Astrocyte (in vitro differentiated cells and primary cell): Measurements from ENCODE around the gene CNFN. TPM values are rescaled to one million over a fixed set of nuclear protein-coding genes. Genes with fewer than 3 reads are reported as not detected.

Source experiments
- DNase-seq: peaks from one replicate; pipeline ENCODE4 v3.0.0-alpha.2; 2010; ENCODE audit warnings: low read depth
- FAIRE-seq: peaks from 2 replicates; lab custom pipeline; 2011; peaks lifted over from hg19 to GRCh38; lab: Jason Lieb, UNC
- H2AFZ ChIP-seq: 2 replicates; pipeline ENCODE4 v1.6.0; 2012; ENCODE audit warnings: low read depth, low read length, inconsistent platforms
- H3K27ac ChIP-seq: 2 replicates; pipeline ENCODE4 v1.5.1; 2011; ENCODE audit warnings: low read depth, low read length, inconsistent platforms
- H3K27me3 ChIP-seq: 2 replicates; pipeline ENCODE4 v1.6.0; 2011; ENCODE audit warnings: low read length, inconsistent platforms; ENCODE audit not compliant: insufficient read depth
- H3K36me3 ChIP-seq: 2 replicates; pipeline ENCODE4 v1.5.1; 2011; ENCODE audit warnings: low read length, inconsistent platforms; ENCODE audit not compliant: insufficient read depth
- H3K4me1 ChIP-seq: 2 replicates; pipeline ENCODE4 v1.5.1; 2011; ENCODE audit warnings: low read length, inconsistent platforms; ENCODE audit not compliant: insufficient read depth
- H3K4me2 ChIP-seq: 2 replicates; pipeline ENCODE4 v1.6.0; 2012; ENCODE audit warnings: low read length, inconsistent platforms
- H3K4me3 ChIP-seq: 2 replicates; pipeline ENCODE4 v1.5.1; 2011; ENCODE audit warnings: low read depth, mild to moderate bottlenecking, low read length, inconsistent platforms; ENCODE audit not compliant: insufficient read depth
- H3K79me2 ChIP-seq: 2 replicates; pipeline ENCODE4 v1.6.0; 2012; ENCODE audit warnings: mild to moderate bottlenecking, low read length, inconsistent platforms; ENCODE audit not compliant: insufficient read depth
- H3K9ac ChIP-seq: 2 replicates; pipeline ENCODE4 v1.6.0; 2012; ENCODE audit warnings: mild to moderate bottlenecking, low read length, inconsistent platforms
- H3K9me3 ChIP-seq: 2 replicates; pipeline ENCODE4 v1.5.1; 2012; ENCODE audit warnings: low read depth, mild to moderate bottlenecking, low read length, inconsistent platforms; ENCODE audit not compliant: insufficient read depth
- H4K20me1 ChIP-seq: 2 replicates; pipeline ENCODE4 v1.6.0; 2012; ENCODE audit warnings: low read length, inconsistent platforms; ENCODE audit not compliant: insufficient read depth
- H3K27ac Mint-ChIP-seq: one replicate; pipeline ENCODE4 v1.8.0; 2021; ENCODE audit warnings: mild to moderate bottlenecking, mixed read lengths; ENCODE audit not compliant: unreplicated experiment
- H3K27me3 Mint-ChIP-seq: one replicate; pipeline ENCODE4 v1.8.0; 2021; ENCODE audit warnings: low read depth, mixed read lengths; ENCODE audit not compliant: unreplicated experiment
- H3K36me3 Mint-ChIP-seq: one replicate; pipeline ENCODE4 v1.8.0; 2021; ENCODE audit warnings: low read depth, mixed read lengths; ENCODE audit not compliant: unreplicated experiment
- H3K4me1 Mint-ChIP-seq: one replicate; pipeline ENCODE4 v1.8.0; 2021; ENCODE audit warnings: low read depth, mixed read lengths; ENCODE audit not compliant: unreplicated experiment
- H3K4me3 Mint-ChIP-seq: one replicate; pipeline ENCODE4 v1.8.0; 2021; ENCODE audit warnings: mild to moderate bottlenecking, moderate library complexity, mixed read lengths; ENCODE audit not compliant: unreplicated experiment
- H3K9me3 Mint-ChIP-seq: one replicate; pipeline ENCODE4 v1.8.0; 2021; ENCODE audit warnings: mild to moderate bottlenecking, mixed read lengths; ENCODE audit not compliant: unreplicated experiment
- EZH2 ChIP-seq: IDR thresholded peaks from 2 replicates; pipeline ENCODE4 v1.6.1; 2012; ENCODE audit warnings: mild to moderate bottlenecking, low read length, inconsistent platforms; ENCODE audit not compliant: insufficient read depth
- total RNA-seq: library from RNA; stranded (reverse); gene quantifications from 2 replicates; pipeline ENCODE4 v1.2.1, GENCODE V29; 2021
- TF ChIP-seq, protein P1 (sequence below): IDR thresholded peaks from 2 replicates; pipeline ENCODE4 v1.5.1; 2011; ENCODE audit warnings: low read depth, mild to moderate bottlenecking, inconsistent platforms, low read length, moderate library complexity; ENCODE audit not compliant: insufficient read depth

The CNFN gene
- total RNA-seq, 1 donor from 2014 or later: 0.61 TPM

DNA sequence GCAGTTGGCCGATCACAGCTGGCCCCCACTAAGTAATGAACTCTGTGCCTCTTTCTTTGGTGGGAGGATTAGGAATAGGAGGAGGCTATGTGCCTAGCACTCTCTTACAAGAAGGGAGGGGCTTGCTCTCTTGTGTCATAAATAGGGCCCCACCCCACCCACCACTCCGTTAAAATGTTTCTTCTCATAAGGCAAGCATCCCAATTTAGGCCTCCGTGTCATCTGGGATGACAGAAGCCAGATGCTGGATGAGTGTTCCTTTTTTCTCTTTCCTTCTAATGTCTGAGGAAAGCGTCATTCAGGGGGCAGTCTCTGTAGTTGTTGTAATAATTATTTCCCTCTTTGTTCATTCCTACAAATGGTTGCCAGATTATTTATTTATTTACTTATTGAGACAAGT, 37.2 kb upstream of the CNFN start, which contains the start of gene LIPE:
TSS of gene LIPE (minus strand) at position 76 of the 400 bp plus-strand sequence. CDS start 239 bp downstream, outside the sequence.
- Histone ChIP-seq H3K9ac (no peak within 1 kb of the TSS), H3K27ac (no peak within 1 kb of the TSS), H3K36me3 (no peaks in the 10 kb centered on the region), H3K4me3 (no peak within 1 kb of the TSS), H3K27me3 (peaks cover 2% of the 10 kb centered on the region), H3K4me1 (peaks cover 10% of the 10 kb centered on the region), H3K9me3 (peaks cover 6% of the 10 kb centered on the region), H3K79me2 (no peaks in the 10 kb centered on the region), H3K4me2 (no peak within 1 kb of the TSS), H2AFZ (no peak within 1 kb of the TSS), H4K20me1 (no peaks in the 10 kb centered on the region)
- Mint-ChIP-seq H3K4me3 (no peak within 1 kb of the TSS), H3K9me3 (no peaks in the 10 kb centered on the region), H3K27me3 (peaks cover 14% of the 10 kb centered on the region), H3K4me1 (peaks cover 3% of the 10 kb centered on the region), H3K27ac (no peak within 1 kb of the TSS), H3K36me3 (peaks cover 3% of the 10 kb centered on the region)
- DNase-seq (no peak), FAIRE-seq (no peak)
- TF ChIP-seq, protein P1, sequence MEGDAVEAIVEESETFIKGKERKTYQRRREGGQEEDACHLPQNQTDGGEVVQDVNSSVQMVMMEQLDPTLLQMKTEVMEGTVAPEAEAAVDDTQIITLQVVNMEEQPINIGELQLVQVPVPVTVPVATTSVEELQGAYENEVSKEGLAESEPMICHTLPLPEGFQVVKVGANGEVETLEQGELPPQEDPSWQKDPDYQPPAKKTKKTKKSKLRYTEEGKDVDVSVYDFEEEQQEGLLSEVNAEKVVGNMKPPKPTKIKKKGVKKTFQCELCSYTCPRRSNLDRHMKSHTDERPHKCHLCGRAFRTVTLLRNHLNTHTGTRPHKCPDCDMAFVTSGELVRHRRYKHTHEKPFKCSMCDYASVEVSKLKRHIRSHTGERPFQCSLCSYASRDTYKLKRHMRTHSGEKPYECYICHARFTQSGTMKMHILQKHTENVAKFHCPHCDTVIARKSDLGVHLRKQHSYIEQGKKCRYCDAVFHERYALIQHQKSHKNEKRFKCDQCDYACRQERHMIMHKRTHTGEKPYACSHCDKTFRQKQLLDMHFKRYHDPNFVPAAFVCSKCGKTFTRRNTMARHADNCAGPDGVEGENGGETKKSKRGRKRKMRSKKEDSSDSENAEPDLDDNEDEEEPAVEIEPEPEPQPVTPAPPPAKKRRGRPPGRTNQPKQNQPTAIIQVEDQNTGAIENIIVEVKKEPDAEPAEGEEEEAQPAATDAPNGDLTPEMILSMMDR: no peak
- no peak for TF ChIP-seq EZH2

DNA sequence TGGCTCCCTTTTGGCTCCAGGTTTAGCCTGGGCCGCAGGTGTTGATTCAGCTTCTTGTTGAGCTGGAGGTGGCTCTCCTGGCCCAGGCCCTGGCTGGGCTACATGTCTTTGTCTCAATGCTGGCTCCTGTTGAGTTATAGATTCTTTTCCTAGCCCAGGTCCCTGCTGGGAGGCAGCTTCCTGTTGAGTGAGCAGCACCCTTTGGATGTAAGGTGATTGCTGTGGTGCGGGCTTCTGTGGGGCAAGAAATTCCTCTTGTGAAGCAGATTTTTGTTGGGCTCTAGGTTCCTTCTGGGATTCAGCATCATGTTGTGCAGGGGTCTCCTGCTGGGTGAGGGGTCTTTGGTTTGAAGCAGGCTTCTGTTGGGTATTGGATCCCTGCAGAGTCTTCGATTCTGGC, 36.5 kb upstream of the CNFN start:
- no peak overlapping the region for H2AFZ ChIP-seq
- H3K4me3 ChIP-seq: no peak overlapping the region
- H4K20me1 ChIP-seq: no peaks in the 10 kb centered on the region
- no peak for TF ChIP-seq EZH2
- TF ChIP-seq, protein P1: no peak
- Mint-ChIP-seq H3K4me1 (peaks cover 3% of the 10 kb centered on the region), H3K9me3 (no peaks in the 10 kb centered on the region), H3K27ac (no peak overlapping the region), H3K27me3 (peaks cover 20% of the 10 kb centered on the region), H3K4me3 (no peak overlapping the region), H3K36me3 (peaks cover 3% of the 10 kb centered on the region)
- FAIRE-seq (no peak), DNase-seq (no peak)
- H3K79me2 ChIP-seq: no peaks in the 10 kb centered on the region
- H3K4me1 ChIP-seq: peaks cover 10% of the 10 kb centered on the region
- H3K9me3 ChIP-seq: peaks cover 6% of the 10 kb centered on the region
- no peaks in the 10 kb centered on the region for H3K36me3 ChIP-seq
- H3K9ac ChIP-seq: no peak overlapping the region
- H3K4me2 ChIP-seq: no peak overlapping the region
- peaks cover 2% of the 10 kb centered on the region for H3K27me3 ChIP-seq
- no peak overlapping the region for H3K27ac ChIP-seq

DNA sequence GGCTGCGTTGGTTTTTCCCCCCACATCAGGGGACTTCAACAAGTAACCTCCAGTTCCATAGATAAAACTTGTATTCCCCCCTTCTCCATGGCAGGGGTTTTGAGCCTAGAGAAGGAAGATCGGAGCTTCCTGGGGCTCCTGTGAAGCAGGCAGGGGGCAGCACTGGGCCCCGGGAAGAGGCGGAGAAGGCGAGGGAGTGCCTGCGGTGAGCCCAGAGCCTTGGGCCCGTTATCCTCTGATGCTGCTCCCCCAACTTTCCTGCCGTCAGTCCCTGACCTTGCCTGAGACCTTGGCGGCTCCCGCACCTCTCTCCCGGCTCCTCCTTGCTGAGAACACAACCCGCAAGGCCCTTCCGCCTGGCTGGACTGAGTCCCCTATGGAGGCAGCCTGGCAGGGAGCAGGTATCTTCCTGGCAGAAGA, 34.6 kb upstream of the CNFN start:
- no peaks in the 10 kb centered on the region for H3K9me3 Mint-ChIP-seq
- Histone ChIP-seq H3K36me3 (no peaks in the 10 kb centered on the region), H4K20me1 (no peaks in the 10 kb centered on the region), H3K9ac (no peak overlapping the region), H3K27me3 (peaks cover 2% of the 10 kb centered on the region), H3K4me1 (peaks cover 10% of the 10 kb centered on the region), H3K4me2 (no peak overlapping the region), H2AFZ (peak overlapping the region; percentile 95), H3K4me3 (no peak overlapping the region), H3K79me2 (no peaks in the 10 kb centered on the region), H3K27ac (no peak overlapping the region), H3K9me3 (peaks cover 6% of the 10 kb centered on the region)
- H3K4me3 Mint-ChIP-seq: no peak overlapping the region
- FAIRE-seq: no peak
- H3K36me3 Mint-ChIP-seq: peaks cover 3% of the 10 kb centered on the region
- no peak for DNase-seq
- H3K27me3 Mint-ChIP-seq: peaks cover 24% of the 10 kb centered on the region
- H3K4me1 Mint-ChIP-seq: peaks cover 3% of the 10 kb centered on the region
- no peak for TF ChIP-seq EZH2
- TF ChIP-seq, protein P1: no peak
- H3K27ac Mint-ChIP-seq: no peak overlapping the region
